Measurements from ENCODE around the gene SORBS1. TPM values are rescaled to one million over a fixed set of nuclear protein-coding genes. Genes with fewer than 3 reads are reported as not detected.

The SORBS1 gene
- total RNA-seq, 4 donors from 2014 or later = 120 to 1,051 (median 449) TPM

DNA sequence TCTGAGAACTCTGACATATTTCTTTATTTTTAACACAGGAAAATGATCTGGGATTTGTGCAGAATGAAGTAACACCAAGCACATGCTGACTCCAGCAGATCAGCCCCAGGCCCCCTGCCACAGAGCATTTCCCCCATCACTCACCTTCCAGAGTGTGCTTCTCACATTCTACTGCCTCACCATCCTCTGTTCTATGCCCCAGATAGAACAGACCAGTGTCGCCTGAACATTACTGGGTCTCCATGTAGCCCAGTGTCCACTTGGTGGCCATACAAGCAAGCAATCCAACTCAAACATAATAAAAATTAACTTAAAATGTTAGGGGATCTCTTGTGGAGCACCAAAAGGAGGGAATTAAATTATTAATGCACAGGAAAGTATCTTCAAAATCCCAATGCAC lies 58.8 kb downstream of the SORBS1 start:
- no peak for ATAC-seq (ENCODE audit: low FRiP score)
- TF ChIP-seq, protein P1, sequence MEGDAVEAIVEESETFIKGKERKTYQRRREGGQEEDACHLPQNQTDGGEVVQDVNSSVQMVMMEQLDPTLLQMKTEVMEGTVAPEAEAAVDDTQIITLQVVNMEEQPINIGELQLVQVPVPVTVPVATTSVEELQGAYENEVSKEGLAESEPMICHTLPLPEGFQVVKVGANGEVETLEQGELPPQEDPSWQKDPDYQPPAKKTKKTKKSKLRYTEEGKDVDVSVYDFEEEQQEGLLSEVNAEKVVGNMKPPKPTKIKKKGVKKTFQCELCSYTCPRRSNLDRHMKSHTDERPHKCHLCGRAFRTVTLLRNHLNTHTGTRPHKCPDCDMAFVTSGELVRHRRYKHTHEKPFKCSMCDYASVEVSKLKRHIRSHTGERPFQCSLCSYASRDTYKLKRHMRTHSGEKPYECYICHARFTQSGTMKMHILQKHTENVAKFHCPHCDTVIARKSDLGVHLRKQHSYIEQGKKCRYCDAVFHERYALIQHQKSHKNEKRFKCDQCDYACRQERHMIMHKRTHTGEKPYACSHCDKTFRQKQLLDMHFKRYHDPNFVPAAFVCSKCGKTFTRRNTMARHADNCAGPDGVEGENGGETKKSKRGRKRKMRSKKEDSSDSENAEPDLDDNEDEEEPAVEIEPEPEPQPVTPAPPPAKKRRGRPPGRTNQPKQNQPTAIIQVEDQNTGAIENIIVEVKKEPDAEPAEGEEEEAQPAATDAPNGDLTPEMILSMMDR (IDR thresholded peaks at IDR 0.05) = no peak
- DNase-seq (ENCODE audit: low spot score) = no peak

DNA sequence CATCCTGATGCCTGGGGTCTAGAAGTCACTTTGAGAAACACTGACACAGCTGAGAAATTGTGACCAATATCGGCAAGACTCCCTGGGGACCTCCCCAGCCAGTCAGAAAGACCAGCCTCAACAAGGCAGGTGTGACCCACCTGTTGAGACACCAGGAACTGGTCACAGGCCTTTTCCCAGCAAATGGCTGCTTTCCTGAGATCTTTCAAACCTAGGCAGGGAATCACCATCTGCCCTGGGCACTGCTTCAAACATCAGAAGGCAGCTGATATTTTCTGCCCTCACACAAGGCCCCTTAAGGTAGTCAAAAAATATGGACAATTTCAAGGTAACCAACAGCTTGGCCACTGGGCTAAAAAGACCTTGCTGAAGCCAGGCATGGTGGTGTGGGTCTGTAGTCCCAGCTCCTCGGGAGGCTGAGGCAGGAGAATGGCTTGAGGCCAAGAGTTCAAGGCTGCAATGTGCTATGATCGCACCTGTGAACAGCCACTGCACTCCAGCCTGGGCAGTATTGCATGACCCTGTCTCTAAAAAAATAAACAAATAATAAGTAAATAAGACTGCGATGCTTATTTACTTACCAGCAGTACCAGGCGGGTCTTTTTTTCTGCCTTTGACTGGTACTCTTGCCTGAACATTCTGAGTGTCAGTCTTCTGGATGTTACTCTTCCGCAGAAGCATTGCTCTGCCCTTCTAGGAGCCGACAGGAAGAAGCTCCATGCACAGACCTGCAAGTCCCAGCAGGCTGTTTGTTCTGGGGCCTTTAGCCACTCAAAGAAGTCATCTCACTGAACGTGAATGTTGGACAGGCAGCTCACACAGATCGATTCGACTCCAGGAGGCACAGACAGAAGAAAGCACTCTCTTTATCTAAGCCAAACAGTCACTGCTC lies 59.7 kb downstream of the SORBS1 start:
- ATAC-seq (ENCODE audit: low FRiP score) (no peak), DNase-seq (ENCODE audit: low spot score) (no peak)
- TF ChIP-seq, protein P1 (IDR thresholded peaks at IDR 0.05) = no peak

DNA sequence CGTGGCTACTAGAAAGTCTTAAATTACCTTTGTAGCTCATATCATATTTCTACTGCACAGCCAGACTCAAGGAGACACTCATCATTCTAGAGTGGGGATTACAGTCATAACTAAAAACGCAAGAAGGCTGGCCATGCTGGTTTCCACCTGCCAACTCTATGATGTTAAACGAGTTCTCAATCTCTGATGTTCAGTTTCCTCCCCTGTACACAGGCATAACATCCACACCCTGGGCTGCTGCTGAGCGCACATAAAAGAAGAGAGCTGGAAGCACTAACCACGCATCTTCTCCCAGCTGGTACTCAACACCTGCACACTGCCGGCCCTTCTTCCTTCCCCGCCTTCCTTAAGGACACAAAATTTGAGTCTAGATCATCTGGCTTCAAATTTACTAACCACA lies 60.5 kb downstream of the SORBS1 start:
- ATAC-seq (ENCODE audit: low FRiP score) = no peak
- TF ChIP-seq, protein P1 (IDR thresholded peaks at IDR 0.05) = no peak
- DNase-seq (ENCODE audit: low spot score) = no peak

DNA sequence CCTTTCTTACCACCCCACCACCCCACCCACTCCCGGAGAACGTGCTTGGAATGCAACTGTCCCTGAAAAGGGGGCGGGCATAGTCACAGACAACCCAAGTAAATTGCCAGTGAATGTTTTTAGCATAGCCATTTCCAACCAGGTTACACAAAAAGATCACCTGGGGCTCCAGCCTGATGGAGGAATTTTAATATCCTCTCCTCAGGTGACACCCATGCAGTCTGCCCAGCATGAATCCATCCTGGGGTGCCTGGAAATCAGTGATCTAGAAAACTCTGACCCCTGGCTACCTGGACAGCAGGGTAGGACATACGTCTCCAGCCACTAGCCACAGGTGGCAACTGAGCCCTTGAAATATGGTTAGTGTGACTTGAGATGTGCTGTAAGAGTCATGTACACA lies 61.1 kb downstream of the SORBS1 start:
- DNase-seq (ENCODE audit: low spot score) = no peak
- no peak for ATAC-seq (ENCODE audit: low FRiP score)
- TF ChIP-seq, protein P1 (IDR thresholded peaks at IDR 0.05) = no peak

DNA sequence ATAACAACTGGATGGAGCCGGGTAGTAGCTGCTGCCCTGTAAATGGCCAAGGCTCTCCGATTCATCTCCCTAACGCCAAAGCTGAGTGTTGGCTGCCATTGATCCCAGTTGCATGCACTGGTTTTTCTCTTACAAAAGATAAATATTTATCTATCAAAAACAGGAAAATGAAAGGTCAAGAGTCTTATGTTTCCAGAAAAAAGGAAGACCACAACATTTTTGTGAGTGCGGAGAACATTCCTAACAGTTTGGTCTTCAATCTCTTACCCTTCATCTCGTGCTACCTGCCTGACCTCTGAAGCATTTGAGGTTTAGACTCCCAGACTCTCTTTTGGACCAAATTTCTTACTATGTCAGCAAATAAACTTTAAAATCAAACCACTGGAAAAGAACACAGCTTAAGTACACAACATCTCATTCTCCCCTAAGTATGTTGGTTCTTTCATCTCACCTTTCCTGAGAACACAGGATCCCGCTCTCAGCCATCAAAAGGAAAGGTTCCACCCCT lies 61.6 kb downstream of the SORBS1 start:
- DNase-seq (ENCODE audit: low spot score) = no peak
- TF ChIP-seq, protein P1 (IDR thresholded peaks at IDR 0.05) = no peak
- ATAC-seq (ENCODE audit: low FRiP score) = no peak

DNA sequence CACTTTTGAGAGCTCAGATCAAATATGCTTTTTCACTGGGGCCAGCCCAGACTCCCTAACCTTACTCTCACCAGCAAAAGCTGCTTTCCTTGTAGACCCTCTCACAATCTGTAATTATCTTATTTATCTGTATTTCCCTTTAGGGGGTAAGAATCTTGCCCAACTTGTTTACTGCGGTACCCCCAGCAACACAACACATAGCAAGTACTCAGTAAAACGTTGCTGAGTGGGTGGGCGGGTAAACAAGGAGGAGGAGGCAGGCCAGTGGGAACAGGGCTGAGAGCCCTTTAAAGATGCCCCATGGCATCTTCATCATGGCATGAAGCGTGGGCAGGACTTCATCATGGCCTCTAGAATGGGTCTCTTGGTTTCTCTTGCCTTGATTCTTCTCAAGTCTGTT lies 64.2 kb downstream of the SORBS1 start:
- DNase-seq (ENCODE audit: low spot score) = no peak
- TF ChIP-seq, protein P1 (IDR thresholded peaks at IDR 0.05) = no peak
- ATAC-seq (ENCODE audit: low FRiP score) = no peak

Measured in omental fat pad (tissue), 4 donors.